A549 (cell line): ENCODE measurements around the gene RABAC1.

Source experiments
- CBX2 ChIP-seq: fragments of 200-600 bp; sonication (generic); IDR thresholded peaks from 2 replicates; pipeline ENCODE4 v1.6.1; 2016; ENCODE audit warnings: low read depth, mild to moderate bottlenecking, borderline replicate concordance
- CHD2 ChIP-seq: fragments of 150-350 bp; IDR thresholded peaks from 2 replicates; pipeline ENCODE4 v1.6.1; 2014; ENCODE audit warnings: low read length; ENCODE audit not compliant: partially characterized antibody
- CTCF ChIP-seq: fragments of >200 bp; sonication (Bioruptor Twin); formaldehyde crosslinking; IDR thresholded peaks from 3 replicates; pipeline ENCODE4 v1.5.1; 2016
- EP300 ChIP-seq, 2 experiments: fragments of >200 bp; sonication (Bioruptor Twin); formaldehyde crosslinking; IDR thresholded peaks; 2 replicates in 1 of 2; 3 replicates in 1 of 2; pipeline ENCODE4 v1.6.1; 2016 to 2017
- MYC ChIP-seq: IDR thresholded peaks from 2 replicates; pipeline ENCODE4 v1.6.1; 2012; ENCODE audit warnings: mild to moderate bottlenecking, inconsistent platforms, low read length, improper control_type of control experiment, borderline replicate concordance
- POLR2A ChIP-seq: IDR thresholded peaks from 2 replicates; pipeline ENCODE4 v1.6.1; 2012; ENCODE audit warnings: mild to moderate bottlenecking, low read length
- POLR2AphosphoS2 ChIP-seq: conservative IDR thresholded peaks from 2 replicates; pipeline ENCODE4 v1.6.1; 2012; ENCODE audit warnings: low read length, improper control_type of control experiment, inconsistent platforms
- SMC3 ChIP-seq: fragments of >200 bp; sonication (Bioruptor Twin); formaldehyde crosslinking; IDR thresholded peaks from 3 replicates; pipeline ENCODE4 v1.6.1; 2018; ENCODE audit warnings: inconsistent platforms
- SREBF2 ChIP-seq: fragments of 450-650 bp; IDR thresholded peaks from 2 replicates; pipeline ENCODE4 v1.6.1; 2014; ENCODE audit warnings: mild to moderate bottlenecking, moderate library complexity
- TFCP2L1 ChIP-seq: fragments of 250-450 bp; sonication (Bioruptor Pico); IDR thresholded peaks from 2 replicates; pipeline ENCODE4 v1.5.0; 2021; ENCODE audit warnings: mild to moderate bottlenecking
- ZFP36 ChIP-seq: fragments of 450-650 bp; IDR thresholded peaks from 2 replicates; pipeline ENCODE4 v1.6.1; 2014; ENCODE audit warnings: borderline replicate concordance; ENCODE audit not compliant: partially characterized antibody
- ZSCAN20 ChIP-seq: fragments of 250-450 bp; sonication (Bioruptor Pico); IDR thresholded peaks from 2 replicates; pipeline ENCODE4 v1.8.0; 2022; ENCODE audit warnings: mild to moderate bottlenecking, moderate library complexity

DNA sequence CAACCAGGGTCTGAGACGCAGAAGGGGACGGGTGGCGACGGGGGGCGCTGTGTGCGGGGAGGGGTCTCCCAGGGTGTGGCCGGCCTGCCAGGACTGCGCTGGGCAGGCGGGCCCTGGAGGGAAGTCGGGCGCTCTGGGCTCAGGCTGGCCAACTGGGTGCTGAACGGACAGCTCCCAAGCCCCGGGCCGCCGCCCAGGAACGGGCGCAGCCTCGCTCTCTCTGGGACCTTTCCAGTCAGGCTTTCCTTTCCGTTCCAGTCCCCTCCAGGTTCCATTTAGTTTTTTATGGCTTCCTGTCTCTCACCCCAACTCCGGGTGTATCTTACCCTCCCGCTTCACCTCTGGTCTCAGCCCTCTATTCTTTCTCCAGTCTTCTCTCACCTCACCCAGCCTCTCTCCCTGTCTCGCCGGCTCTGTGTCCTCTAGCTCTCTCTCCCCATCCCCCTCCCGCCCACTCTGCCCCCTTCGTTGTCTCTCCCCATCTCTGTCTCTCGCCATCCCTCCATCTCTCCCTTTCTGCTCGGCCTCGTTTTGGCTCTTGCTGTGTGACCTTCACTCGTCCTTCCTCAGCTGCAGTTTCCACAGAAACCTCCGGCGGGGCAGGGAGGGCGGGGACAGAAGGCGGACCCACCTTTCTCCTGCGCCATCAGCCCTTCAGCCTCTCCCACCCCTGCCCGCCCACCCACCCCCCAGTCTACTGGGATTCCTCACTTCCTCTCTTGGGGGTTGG is 38.2 kb upstream of the RABAC1 start:
- no peak for TF ChIP-seq CTCF
- no peak for TF ChIP-seq MYC
- no peak for TF ChIP-seq TFCP2L1
- no peak for TF ChIP-seq ZSCAN20 (CRISPR knock-in tag)
- no peak for TF ChIP-seq ZFP36
- TF ChIP-seq POLR2AphosphoS2: no peak
- no peak for TF ChIP-seq EP300 (IDR thresholded peaks at IDR 0.05)
- TF ChIP-seq CHD2: no peak
- no peak for TF ChIP-seq SMC3
- TF ChIP-seq SREBF2: no peak
- TF ChIP-seq POLR2A: no peak
- no peak for TF ChIP-seq CBX2
